ENCODE data around the gene FMN1.
"Not testable (repeated sequence)": the region's sequence is repeated elsewhere in the genome, so short reads cannot be mapped to it uniquely, and the experiment has no call there.

The FMN1 gene

DNA sequence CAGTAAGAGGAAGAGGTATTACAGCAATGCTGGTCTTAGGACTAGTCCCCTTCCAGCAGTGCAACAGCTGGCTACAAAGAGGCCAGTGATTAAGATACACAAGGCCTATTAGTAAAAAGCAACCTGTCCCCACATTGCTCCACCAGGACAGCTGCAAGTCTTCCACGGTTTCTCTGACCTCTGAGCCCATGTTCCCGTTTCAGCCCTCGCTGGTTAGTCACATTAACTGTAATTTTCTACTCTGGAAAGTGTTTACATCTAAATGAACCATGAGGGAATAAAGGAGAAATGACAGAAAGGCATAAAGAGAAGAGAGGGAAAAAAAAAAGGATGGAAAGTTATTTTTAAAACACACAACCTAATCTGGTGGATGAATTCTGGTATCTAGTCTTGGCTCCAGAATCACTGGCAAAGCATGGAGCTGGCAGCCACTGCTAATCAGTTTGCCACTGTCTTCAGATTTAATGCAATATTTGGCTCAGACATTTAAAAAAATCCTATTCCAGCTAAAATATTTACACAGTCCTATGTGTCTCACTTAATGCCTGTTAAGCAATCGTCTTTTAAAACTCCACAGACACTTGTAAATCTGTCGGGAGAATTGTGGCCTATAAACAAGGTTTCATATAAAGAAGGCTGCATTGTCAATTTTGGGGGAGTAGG lies 321.8 kb downstream of the FMN1 start:
- no peak for DNase-seq

DNA sequence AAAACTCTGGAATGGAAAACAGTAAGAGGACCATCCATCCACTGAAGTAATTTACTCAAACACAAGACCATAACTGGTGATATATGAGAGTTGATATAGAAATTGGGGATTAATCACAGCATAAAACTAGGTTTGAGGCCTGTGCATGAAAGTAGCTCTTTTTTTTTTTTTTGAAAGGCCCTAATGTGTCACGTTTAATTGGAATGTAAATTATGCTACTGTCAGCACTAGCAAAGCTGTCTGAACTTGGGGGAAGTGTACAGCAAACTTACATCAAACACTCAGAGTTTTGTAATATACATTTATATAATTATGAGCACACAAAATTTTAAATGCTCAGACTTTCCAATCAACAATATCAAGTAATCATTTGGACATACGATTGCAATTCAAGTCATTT lies 322.6 kb downstream of the FMN1 start:
- DNase-seq = no peak

DNA sequence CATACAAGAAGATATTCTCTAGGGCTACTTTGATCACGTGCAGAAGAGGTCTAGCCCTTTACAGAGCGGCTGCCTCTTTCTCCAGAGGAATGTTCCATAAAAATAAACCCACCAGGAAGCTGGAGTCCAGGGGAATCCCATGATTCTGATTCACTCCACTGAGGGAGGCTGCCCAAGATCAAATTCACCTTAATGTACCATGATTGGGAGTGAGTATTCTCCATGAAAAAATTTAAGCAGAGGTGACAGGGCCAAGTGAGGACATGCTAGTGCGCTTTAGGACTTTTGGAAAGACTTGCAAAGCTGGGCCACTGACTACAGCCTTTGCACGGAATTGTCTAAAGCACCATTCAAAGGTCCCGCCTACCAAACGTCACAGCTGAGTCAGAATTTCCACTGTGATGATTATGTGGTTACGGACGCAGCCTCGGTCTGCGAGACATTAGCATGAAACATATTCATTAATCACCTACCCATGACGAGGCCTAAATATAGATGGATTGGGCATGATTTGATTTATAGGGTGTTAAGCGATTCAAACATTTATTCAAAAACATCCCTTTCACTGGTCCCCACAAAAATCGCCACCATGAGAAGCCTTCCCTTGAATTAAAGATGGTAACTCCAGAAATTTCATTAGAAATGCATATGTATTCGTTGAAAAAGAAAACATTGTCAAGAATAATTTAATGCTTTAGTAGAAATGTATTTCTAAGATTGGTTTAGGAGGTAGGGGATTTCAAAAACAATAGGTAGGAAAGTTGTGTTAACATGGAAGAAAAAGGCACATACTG lies 324.1 kb downstream of the FMN1 start:
- no peak for DNase-seq

DNA sequence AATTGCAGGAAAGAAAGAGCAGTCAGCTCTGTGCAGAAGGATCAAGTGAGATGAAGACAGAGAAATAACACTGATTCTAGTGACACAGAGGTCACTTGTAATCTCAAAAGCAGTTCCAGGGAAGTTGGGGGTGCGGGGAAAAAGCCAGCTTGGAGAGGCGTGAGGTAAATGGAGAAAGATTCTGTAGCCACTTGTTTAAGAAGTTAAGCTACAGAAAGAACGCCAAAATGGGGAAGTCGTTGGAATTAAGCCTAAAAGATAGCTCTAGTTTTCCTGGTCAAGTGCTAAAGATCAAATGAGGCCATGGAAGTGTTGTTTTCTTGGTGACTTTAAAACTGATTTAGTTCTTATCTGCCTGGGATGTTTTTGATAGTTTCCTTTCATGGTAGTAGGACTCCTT lies 324.7 kb downstream of the FMN1 start:
- no peak for DNase-seq

DNA sequence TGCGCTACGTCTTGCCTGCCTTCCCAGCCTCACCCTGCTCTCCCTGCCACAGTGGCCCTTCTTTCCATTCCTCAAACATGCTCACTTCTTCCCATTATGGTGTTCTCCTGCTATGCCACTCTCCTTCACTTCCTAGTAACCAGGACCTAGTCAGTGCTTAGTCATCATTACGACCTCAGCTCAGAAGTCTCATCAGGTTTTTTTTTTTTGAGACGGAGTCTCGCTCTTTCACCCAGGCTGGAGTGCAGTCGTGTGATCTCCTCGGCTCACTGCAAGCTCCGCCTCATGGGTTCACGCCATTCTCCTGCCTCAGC lies 327.2 kb downstream of the FMN1 start:
- no peak for DNase-seq

DNA sequence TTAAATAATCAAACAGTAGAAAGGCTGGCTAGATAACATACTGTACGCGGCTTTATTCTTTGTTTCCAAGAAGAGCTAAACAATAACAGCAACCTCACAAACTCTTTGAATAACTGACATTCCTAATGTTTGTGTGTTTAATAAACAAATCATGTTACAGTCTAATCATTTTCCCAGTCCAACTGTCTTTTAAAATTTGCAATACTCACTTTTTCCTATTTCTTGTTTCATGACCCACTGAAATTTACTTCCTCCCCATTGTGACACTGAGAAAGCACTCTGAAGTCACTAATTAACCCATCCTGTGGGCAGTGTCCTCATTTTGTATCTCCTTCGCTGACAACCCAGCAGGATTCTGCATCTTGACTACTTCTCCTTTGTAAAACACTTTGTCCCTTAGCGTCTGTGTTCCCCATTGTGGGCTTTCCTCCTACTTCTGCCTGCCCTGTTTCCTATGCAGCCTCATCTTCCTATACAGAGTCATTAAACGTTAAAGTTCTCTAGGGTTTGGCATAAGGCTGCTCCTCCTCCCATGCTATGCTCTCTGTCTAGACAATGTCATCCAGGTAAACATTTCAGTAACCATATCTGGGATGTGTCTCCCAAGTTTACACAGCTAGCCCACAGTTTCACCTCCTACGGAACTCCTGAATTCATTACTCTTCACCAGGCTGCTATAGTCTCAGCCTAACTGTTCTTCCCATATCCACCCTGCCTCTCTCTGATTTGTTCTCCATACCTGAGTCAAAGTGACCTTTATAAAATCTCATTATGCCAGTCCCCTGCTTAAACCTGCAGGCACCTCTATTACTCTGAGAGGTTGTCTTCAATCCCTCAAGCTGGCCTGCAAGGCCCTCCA lies 327.8 kb downstream of the FMN1 start:
- no peak for DNase-seq

DNA sequence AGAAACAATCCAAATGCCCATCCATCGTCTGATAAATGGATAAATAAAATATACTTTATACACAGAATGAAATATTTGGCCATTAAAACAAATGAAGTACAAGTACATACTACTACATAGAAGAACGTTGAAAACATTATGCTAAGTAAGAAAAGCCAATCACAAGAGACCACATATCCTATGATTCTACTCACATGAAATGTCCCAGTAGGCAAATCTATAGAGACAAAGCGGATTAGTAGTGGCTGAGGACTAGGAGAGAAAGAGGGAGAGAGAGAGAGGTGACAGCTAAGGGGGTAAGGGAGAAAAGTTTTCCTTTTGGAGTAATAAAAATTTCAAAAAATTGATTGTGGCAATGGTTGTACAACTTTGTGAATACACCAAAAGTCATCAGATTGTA lies 329.7 kb downstream of the FMN1 start:
- DNase-seq = no peak

DNA sequence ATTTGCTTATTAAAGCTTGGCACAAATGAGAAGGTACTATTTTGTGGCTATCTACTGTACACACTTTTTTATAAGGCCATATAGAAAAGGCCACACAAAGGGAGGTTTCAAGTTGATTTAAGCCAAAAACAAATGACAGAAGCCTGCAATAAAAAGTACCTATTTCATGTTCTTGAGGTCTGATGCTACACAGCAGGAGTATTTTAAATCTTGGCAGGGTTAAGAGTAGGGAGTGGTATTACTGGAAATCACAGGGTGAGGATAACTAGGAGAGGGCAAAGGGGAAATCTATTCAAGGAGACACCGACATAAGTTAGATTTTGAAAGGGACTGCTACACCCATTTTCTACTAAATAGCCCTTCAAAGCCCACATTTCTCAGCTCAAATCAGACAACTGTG lies 330.5 kb downstream of the FMN1 start:
- no peak for DNase-seq

DNA sequence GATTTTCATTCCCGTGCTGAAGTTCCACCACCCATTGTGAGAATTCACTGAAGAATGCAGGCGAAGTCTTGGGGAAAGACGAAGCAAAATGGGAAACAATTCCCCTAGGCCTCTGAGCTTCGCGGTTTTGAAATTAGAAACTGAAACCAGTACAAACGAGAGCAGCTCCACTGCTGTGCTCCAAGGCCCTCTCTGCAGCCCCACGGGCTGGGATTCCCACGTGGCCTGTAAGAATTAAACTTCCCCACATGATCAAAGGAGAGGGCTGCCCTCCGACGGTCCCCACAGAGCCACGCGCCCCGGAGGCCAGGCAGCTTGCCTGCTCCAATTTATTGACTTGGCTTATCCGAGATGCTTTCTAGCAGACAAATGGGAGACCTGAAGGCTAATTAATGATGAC lies 332.8 kb downstream of the FMN1 start:
- DNase-seq = no peak

DNA sequence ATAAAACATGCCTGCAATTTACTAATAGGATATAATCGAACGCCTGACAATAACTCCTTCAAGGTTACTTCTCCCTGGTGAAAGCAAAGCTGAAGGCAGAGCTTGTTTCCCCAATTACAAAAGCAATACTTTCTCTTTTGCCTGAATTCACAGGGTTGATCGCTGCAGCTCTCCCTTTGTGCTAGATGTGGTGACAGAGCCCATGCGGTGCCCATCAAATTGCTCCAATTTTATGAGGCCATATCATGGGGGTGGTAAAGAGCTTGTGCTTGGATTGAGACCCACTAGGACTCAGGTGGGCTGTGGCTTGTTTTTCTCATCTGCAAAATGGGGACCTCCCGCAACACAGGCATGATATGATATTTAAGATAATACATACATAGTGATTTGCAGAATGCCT lies 333.3 kb downstream of the FMN1 start:
- DNase-seq = no peak

DNA sequence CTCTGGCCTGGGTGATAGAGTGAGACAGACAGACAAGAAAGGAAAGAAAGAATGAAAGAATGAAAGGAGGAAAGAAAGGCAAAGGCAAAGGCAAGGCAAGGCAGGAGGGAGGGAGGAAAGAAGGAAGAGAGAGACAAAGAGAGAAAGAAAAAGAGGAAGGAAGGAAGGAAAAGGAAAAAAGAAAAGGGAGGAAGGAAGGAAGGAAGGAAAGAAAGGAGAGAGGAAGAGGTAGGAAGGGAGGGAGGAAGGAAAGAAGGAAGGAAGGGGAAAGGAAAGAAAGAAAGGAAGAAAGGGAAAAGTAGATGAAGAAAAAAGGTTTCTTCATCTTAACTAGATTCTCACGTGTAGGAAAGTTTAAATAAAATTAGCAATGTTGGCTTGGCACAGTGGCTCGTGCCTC lies 334.5 kb downstream of the FMN1 start:
- no peak for DNase-seq

DNA sequence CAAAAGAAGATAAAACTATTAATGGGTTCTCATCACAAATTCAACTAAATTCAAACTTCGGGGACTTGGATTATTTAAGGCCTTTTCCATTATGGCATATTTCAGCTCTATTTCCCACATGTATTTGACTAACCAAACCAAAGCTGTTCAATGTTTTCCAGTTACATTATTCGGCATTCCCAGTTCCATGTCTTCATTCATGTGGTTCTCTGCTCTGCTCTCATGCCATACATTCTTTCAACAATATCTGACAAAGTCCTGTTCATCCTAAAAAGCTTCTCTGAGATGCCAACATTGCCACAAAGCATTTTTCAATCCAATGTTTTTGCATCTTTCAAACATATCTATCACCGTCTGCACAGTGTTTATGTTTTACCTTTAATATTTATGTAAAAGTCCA lies 335.3 kb downstream of the FMN1 start:
- DNase-seq = no peak

DNA sequence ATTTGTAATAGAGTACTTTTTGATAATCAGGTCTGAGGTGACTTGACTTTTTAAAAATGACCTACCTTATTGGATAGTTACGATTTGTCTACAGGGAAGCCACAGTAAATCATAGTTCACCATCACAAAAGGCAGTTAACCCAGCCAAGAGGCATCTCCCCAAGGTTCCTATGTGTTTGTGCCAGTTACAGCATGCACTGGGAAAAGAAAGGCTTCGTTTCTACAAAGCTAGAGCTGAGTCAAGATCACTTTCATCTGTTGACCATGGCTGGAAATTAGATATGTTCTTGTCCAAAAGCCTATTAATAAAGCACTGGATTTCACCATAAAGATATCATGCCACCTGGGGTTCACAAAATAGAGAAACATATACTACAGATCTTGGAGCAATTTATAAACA lies 336.8 kb downstream of the FMN1 start:
- DNase-seq = no peak

DNA sequence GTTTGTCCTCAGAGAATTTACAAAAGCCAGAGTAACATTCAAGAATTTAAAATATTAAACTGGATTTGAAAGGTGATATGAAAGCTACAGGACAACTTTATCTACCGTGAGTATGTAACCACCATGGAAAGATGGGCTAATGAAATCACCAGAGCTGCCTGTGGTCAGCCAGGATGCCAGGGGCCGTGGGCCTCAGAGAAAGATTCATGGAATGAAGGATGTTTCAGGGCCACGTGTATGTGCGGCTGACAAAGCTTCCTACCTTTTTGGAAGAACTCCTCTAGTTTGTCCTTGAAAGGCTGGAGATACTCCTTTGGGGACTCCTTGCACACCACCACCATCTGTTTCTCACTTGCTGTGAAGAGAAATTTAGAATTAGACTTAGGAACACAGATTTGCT lies 337.8 kb downstream of the FMN1 start:
- DNase-seq = no peak

DNA sequence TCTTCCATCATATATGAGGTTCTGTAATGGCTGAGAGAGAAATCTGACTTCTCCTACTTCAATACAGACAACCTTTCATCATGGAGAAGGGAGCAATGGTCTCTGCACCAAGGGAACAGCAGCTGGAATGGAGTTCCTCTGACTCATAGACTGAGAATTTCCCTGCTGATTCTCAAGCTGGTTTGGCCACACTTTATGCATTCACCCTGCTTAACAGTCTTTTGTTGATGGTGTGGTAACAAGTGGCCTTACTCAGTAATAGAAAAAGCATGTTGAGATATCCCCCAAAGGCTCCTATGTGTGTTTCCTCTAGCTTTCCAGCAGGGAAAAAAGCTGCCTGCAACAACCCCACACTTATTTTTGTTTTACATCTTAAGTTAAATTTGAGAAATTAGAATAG lies 338.6 kb downstream of the FMN1 start:
- DNase-seq = no peak

DNA sequence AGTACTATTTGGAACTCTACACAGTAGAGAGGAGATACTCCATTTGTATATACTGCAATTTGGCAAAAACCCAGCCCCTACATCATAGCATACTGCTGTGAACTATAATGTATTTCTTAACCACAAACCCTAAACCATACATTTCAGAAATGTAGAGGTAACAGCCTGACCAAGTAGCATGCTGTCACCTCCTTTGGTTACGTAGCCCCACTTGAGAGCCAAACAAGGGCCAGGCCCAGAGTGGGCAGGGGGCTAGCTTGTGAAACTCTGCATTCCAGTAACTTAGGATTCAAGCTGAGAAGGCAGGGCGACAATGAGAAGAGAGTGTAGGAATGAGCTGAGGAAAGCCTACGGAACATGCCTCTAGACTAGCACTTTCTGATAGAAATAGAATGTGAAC lies 340.9 kb downstream of the FMN1 start:
- DNase-seq = no peak

DNA sequence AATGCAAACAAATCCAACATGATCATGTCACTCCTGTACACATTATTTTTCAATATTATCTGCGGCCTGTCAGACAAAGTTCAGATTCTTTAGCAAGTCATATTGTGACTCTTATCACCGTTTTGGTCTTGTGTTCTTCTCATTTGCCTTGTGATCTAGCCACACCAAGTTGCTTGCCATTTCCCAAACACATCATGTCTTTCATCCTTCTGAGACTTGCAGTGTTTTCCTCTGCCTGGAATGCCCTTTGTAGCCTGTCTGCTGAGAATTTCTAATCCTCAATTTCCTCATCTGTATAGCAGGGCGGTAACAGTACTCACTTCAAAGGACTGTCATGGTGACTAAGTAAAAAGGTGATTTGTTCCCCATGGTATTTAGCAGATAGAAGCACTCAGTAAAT lies 341.7 kb downstream of the FMN1 start:
- no peak for DNase-seq

DNA sequence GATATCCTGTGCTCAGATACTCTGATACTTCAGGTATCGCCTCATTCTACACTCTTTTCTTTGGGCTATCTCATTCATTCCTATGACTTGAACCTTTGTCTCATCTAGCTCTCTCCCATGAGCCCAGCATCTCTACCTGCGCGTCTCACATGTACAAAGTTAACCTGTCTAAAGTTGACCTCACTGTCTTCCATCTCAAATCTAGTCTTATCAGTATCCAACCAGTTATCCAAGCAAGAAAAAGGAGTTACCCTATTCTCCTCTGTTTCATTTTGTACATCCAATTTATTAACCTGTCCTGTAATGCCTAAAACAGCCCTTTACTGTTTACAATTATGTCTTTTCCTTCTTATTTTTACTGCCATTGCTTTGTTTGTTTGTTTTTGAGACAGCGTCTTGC lies 342.5 kb downstream of the FMN1 start:
- no peak for DNase-seq

DNA sequence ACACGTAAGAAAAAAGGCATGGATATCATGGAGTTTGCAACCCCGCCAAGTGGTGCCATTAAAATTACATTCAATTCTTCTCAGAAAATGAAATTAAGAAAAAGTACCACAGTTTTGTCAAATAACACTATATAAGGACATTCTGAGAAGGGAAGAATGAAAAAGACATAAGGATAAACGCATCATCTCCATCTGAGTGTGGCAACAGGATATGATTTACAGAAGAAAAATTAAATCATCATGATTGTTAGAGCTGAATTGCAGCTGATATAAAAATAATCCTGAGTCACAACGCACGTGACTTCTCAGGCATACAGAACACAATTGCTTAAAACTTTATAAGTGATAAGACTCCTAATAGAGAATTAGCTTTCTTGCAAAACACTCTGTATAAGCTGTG lies 342.9 kb downstream of the FMN1 start:
- DNase-seq = no peak

DNA sequence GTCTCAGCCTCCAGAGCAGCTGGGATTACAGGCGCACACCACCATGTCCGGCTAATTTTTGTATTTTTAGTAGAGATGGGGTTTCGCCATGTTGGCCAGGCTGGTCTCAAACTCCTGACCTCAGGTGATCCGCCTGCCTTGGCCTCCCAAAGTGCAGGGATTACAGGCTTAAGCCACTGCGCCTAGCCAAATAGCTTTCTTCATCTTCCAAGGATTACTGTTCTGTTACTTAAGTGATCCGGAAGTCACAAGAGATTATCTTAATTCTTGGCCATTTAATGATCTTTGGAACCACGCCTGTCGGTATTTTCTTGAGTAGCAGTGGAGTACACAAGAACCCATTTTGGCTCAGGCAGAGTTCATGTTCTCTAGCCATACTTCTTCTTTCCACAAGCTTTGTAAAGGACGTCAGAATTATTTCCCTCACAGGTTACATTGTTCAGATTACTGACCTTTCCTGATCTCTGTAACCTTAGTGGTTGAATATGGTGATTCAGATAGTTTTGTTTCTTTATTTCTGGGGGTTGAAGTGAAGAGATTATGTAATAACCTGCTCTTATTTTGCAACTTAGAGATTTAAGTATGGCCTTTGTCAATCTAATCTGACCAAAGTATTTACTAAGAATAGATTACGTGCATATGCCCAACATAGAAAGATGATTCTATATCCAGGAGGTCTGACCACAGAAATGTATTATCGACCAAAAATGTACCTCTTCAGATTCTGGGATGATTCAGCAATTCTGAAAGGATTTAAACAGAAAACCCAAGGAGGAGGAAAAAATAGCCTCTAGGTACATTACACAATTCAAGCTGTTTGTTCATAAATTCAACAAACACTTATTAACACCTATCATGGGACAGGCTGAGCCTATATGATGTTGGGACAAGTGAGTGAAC lies 344.5 kb downstream of the FMN1 start:
- no peak for DNase-seq

DNA sequence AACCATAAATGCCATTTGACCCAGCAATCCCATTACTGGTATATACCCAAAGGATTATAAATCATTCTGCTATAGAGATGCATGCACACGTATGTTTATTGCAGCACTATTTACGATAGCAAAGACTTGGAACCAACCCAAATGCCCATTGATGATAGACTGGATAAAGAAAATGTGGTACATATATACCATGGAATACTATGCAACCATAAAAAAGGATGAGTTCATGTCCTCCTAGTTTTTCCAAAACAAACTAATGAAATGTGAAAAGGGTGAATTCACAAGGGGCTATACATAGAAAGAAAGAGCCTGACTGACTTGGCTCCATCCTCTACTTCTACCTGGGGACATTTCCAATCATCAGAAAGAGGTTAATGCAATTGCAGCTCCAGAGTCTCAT lies 347.8 kb downstream of the FMN1 start:
- not testable (repeated sequence) for DNase-seq

DNA sequence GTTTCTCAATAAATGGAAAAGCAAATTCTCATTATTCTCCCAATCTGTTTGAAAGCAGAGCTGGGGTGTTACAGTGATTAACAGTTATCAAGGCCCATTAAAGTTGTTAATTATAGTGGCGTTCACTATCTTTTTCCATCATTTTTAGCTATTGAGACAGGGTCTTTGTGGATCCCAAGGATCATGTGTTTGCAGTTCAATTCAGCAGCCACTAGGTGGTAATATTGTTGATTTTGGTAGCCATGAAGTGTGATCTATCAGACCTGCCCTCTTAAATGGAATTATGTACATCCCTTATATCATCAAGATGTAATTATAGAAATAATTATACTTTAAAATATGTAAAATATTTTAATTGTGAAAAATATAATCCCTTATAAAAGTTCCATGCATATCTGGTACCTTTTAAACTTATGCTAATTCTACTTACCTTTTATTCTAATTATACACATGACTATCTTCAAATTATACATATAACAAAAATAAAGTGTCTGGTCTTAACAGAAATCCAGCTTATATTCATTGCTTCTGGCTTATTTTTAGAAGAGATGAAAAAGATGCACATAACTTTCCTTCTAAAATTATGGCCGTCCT lies 350.3 kb downstream of the FMN1 start:
- no peak for DNase-seq
